Bronchial epithelial cell (primary cell): ENCODE data around the gene SPRY2. TPM values are rescaled to one million over a fixed set of nuclear protein-coding genes. Genes with fewer than 3 reads are reported as not detected.

Experiments
- DNase-seq: peaks from one replicate; pipeline ENCODE4 v3.0.0-alpha.2; 2010; ENCODE audit warnings: low read depth
- FAIRE-seq: peaks from 2 replicates; lab custom pipeline; 2011; peaks lifted over from hg19 to GRCh38; lab: Jason Lieb, UNC
- H3K27me3 ChIP-seq: 2 replicates; pipeline ENCODE4 v1.5.1; 2011; ENCODE audit warnings: low read length; ENCODE audit not compliant: control insufficient read depth, insufficient read depth
- H3K36me3 ChIP-seq: 2 replicates; pipeline ENCODE4 v1.5.1; 2011; ENCODE audit warnings: low read length; ENCODE audit not compliant: control insufficient read depth, insufficient read depth
- H3K4me3 ChIP-seq: 2 replicates; pipeline ENCODE4 v1.5.1; 2011; ENCODE audit warnings: mild to moderate bottlenecking, low read depth, low read length, control low read depth
- CTCF ChIP-seq: IDR thresholded peaks from 2 replicates; pipeline ENCODE4 v1.5.1; 2011; ENCODE audit warnings: mild to moderate bottlenecking, moderate library complexity, low read length, control low read depth, inconsistent platforms; ENCODE audit not compliant: insufficient read depth, severe bottlenecking
- total RNA-seq: library from RNA; depleted of rRNA; stranded (reverse); fragments of >200 nt; gene quantifications from 2 replicates; pipeline ENCODE4 v1.2.1, GENCODE V29; 2014

The SPRY2 gene
- total RNA-seq, 1 donor from 2014 or later: 4.7 TPM

- TF ChIP-seq CTCF: no peak
- FAIRE-seq: no peak
- Histone ChIP-seq H3K27me3 (no peaks in the 10 kb centered on the region), H3K4me3 (peak overlapping the region; percentile 83), H3K36me3 (peaks cover 4% of the 10 kb centered on the region)
- DNase-seq: no peak
Measured at GRCh38 chr13:80339912-80340650, 845 bp downstream of the SPRY2 start.

- Histone ChIP-seq H3K36me3 (peaks cover 4% of the 10 kb centered on the region), H3K4me3 (peak overlapping the region; percentile 83), H3K27me3 (no peaks in the 10 kb centered on the region)
- DNase-seq (no peak), FAIRE-seq (no peak)
- no peak for TF ChIP-seq CTCF
Measured at GRCh38 chr13:80339563-80339911, 1.4 kb downstream of the SPRY2 start.

GRCh38 chr13:80338781-80339562 is 2.0 kb downstream of the SPRY2 start:
- FAIRE-seq (no peak), DNase-seq (peak; percentile 55)
- Histone ChIP-seq H3K36me3 (peaks cover 4% of the 10 kb centered on the region), H3K27me3 (no peaks in the 10 kb centered on the region), H3K4me3 (peak overlapping the region; percentile 83)
- peak; percentile 5 for TF ChIP-seq CTCF

- FAIRE-seq (no peak), DNase-seq (peak; percentile 20)
- H3K27me3 ChIP-seq: no peaks in the 10 kb centered on the region
- H3K4me3 ChIP-seq: peak overlapping the region; percentile 83
- peaks cover 4% of the 10 kb centered on the region for H3K36me3 ChIP-seq
- no peak for TF ChIP-seq CTCF
Measured at GRCh38 chr13:80337288-80338081, 3.4 kb downstream of the SPRY2 start.

- TF ChIP-seq CTCF: no peak
- peak; percentile 20 for DNase-seq
- FAIRE-seq: no peak
- Histone ChIP-seq H3K36me3 (peaks cover 4% of the 10 kb centered on the region), H3K4me3 (peak overlapping the region; percentile 83), H3K27me3 (no peaks in the 10 kb centered on the region)
Measured at GRCh38 chr13:80336776-80337287, 4.1 kb downstream of the SPRY2 start.
